ENCODE data around the gene ILK. TPM values are rescaled to one million over a fixed set of nuclear protein-coding genes. Genes with fewer than 3 reads are reported as not detected.

The ILK gene
- total RNA-seq, 1 donor from 2014 or later: 183 TPM

- DNase-seq (ENCODE audit: low read depth): no peak
These were observed 28.5 kb upstream of the ILK start for GRCh38 chr11:6574816-6575715.

GRCh38 chr11:6576471-6577373, 26.9 kb upstream of the ILK start:
- DNase-seq (ENCODE audit: low read depth): peak; percentile 40

- DNase-seq (ENCODE audit: low read depth): no peak
These were observed 25.4 kb upstream of the ILK start for GRCh38 chr11:6578134-6578533.

GRCh38 chr11:6579681-6580080, 23.9 kb upstream of the ILK start:
- no peak for DNase-seq (ENCODE audit: low read depth)

GRCh38 chr11:6583584-6583983, 20.0 kb upstream of the ILK start:
- no peak for DNase-seq (ENCODE audit: low read depth)

- no peak for DNase-seq (ENCODE audit: low read depth)
These were observed 19.0 kb upstream of the ILK start for GRCh38 chr11:6584528-6584927.

GRCh38 chr11:6586434-6587359, 16.9 kb upstream of the ILK start:
- no peak for DNase-seq (ENCODE audit: low read depth)

GRCh38 chr11:6587360-6587953, 16.1 kb upstream of the ILK start:
- DNase-seq (ENCODE audit: low read depth): no peak

- no peak for DNase-seq (ENCODE audit: low read depth)
These were observed 15.6 kb upstream of the ILK start for GRCh38 chr11:6588018-6588417.

GRCh38 chr11:6594142-6594768, 9.3 kb upstream of the ILK start:
- DNase-seq (ENCODE audit: low read depth): no peak

- DNase-seq (ENCODE audit: low read depth): no peak
These were observed 7.2 kb upstream of the ILK start for GRCh38 chr11:6596239-6596877.

- no peak for DNase-seq (ENCODE audit: low read depth)
These were observed 5.0 kb upstream of the ILK start for GRCh38 chr11:6598555-6598954.

- DNase-seq (ENCODE audit: low read depth): no peak
These were observed 4.1 kb upstream of the ILK start for GRCh38 chr11:6599449-6599848.

- DNase-seq (ENCODE audit: low read depth): no peak
These were observed 3.6 kb upstream of the ILK start for GRCh38 chr11:6599881-6600390.

- no peak for DNase-seq (ENCODE audit: low read depth)
These were observed 2.5 kb upstream of the ILK start for GRCh38 chr11:6601041-6601461.

GRCh38 chr11:6602096-6602940, 1.3 kb upstream of the ILK start:
- DNase-seq (ENCODE audit: low read depth): no peak

- peak; percentile 60 for DNase-seq (ENCODE audit: low read depth)
These were observed 580 bp downstream of the ILK start for GRCh38 chr11:6604081-6604626.

GRCh38 chr11:6604790-6605189, 1.2 kb downstream of the ILK start:
- DNase-seq (ENCODE audit: low read depth): no peak

Data from renal cortical epithelial cell (primary cell).